ENCODE measurements around the gene MED12L. TPM values are rescaled to one million over a fixed set of nuclear protein-coding genes. Genes with fewer than 3 reads are reported as not detected.

Gene MED12L
- total RNA-seq, 4 donors from 2014 or later: 0.19 to 0.83 (median 0.41) TPM

DNA sequence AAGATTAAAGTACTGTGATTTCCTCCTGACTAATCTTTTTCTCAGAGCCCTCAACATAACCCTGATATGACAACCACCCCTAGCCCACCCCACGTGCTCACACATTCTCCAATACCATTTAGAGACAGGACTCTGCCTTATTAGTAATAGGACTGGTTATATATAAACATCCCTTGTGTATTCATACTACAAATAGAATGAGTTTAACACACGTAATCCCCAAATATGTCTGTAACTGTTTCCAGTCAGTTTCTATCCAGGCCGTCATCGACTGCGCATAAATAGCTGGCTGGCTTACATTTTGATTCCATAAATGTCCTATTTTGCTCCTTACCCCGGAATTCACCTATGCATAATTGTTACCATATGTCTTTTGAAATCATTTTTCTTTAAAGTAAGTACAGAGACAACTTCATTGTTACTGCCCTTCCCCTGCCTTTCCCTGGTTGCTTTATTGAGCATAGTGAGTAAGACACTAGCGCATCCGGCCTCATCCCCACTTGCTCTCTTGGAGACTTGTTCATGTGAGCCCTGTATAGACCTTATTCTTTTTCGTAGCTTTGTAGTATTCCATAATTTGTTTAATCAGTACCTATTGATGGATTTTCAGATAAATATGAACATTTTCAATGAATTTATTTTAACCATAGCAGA lies 196.3 kb downstream of the MED12L start:
- TF ChIP-seq POLR2AphosphoS5 (IDR thresholded peaks at IDR 0.05) (no peak), POLR2A (IDR thresholded peaks at IDR 0.05; ENCODE audit: low read depth) (no peak), EP300 (IDR thresholded peaks at IDR 0.05) (no peak)
- TF ChIP-seq, protein P1, sequence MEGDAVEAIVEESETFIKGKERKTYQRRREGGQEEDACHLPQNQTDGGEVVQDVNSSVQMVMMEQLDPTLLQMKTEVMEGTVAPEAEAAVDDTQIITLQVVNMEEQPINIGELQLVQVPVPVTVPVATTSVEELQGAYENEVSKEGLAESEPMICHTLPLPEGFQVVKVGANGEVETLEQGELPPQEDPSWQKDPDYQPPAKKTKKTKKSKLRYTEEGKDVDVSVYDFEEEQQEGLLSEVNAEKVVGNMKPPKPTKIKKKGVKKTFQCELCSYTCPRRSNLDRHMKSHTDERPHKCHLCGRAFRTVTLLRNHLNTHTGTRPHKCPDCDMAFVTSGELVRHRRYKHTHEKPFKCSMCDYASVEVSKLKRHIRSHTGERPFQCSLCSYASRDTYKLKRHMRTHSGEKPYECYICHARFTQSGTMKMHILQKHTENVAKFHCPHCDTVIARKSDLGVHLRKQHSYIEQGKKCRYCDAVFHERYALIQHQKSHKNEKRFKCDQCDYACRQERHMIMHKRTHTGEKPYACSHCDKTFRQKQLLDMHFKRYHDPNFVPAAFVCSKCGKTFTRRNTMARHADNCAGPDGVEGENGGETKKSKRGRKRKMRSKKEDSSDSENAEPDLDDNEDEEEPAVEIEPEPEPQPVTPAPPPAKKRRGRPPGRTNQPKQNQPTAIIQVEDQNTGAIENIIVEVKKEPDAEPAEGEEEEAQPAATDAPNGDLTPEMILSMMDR (IDR thresholded peaks at IDR 0.05): no peak
- Histone ChIP-seq H3K4me3 (no peak overlapping the region), H3K9me3 (no peaks in the 10 kb centered on the region), H3K27me3 (no peaks in the 10 kb centered on the region), H3K4me1 (peaks cover 0 to 45% (median 19%) of the 10 kb centered on the region in 4 donors), H3K36me3 (no peaks in the 10 kb centered on the region), H3K27ac (replicated peaks in 1 of 4) (peak overlapping the region in 2 of 4 donors; percentile 48 to 55)
- intact Hi-C loops (cut with DNase I): loop anchor here (2.0 kb wide), 1 partner anchor 113 kb away; no protein-coding TSS in a partner anchor
- WGBS: 67% methylated on average over 9 of the region's 9 CpGs
- no peak for DNase-seq (ENCODE audit: extremely low spot score)

DNA sequence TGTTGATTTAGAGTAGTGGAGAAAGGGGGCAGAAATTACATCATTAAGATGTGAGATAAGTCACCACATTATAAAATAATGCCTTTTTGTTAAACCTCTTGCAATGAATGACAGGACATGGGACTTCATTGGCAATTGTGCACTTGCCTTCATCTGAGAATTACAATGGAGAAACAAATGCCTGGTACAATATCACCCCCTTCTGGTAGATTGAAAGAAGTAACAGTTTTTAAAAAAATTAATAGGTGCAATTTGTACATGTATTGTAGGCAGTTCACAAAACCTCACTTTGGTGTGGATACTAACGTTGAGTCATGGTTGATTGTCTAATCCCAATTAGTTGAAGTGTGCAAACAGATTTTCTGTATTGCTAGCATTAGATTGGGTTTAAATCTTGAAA lies 197.5 kb downstream of the MED12L start:
- Histone ChIP-seq H3K9me3 (no peaks in the 10 kb centered on the region), H3K4me3 (no peak overlapping the region), H3K36me3 (no peaks in the 10 kb centered on the region), H3K4me1 (peaks cover 0 to 45% (median 19%) of the 10 kb centered on the region in 4 donors), H3K27ac (replicated peaks in 1 of 4) (peak overlapping the region in 1 of 4 donors; percentile 55), H3K27me3 (no peaks in the 10 kb centered on the region)
- no peak for DNase-seq (ENCODE audit: extremely low spot score)
- 0% methylated on average over 1 of the region's 1 CpG for WGBS
- TF ChIP-seq POLR2AphosphoS5 (IDR thresholded peaks at IDR 0.05) (no peak), POLR2A (IDR thresholded peaks at IDR 0.05; ENCODE audit: low read depth) (no peak)
- TF ChIP-seq, protein P1 (IDR thresholded peaks at IDR 0.05): peak; percentile 62 to 72 (median 66)
- intact Hi-C loops (cut with DNase I): loop anchor here (1.0 to 2.0 kb wide), 2 partner anchors 56 to 114 kb away; no protein-coding TSS in a partner anchor

DNA sequence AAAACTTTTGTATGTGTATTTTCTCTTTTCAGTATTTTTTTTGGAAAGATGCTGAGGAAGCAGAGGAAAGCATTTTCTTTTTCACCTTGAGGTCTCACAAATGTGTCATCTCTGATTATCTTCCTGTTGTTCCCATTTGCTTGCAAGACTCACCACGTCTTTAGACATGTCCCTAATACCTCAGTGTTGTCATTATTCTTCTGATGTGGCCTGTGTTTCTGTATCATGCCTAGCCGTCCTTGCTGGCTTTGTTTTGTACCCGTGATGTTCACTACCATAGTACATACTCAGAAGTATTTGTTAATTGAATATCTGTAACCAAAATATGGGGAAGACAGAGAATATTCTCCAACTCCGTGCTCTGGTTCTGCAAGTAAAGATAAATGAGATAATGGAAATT lies 197.9 kb downstream of the MED12L start:
- WGBS: 56% methylated on average over 4 of the region's 4 CpGs
- peak overlapping the region in 3 of 4 donors; percentile 24 to 48 (median 43) for H3K27ac ChIP-seq (replicated peaks in 1 of 4)
- no peak for DNase-seq (ENCODE audit: extremely low spot score)

GRCh38 chr3:151283907-151284461 lies 198.5 kb downstream of the MED12L start:
- Histone ChIP-seq H3K4me1 (peaks cover 0 to 37% (median 19%) of the 10 kb centered on the region in 4 donors), H3K36me3 (no peaks in the 10 kb centered on the region), H3K4me3 (no peak overlapping the region), H3K9me3 (no peaks in the 10 kb centered on the region), H3K27me3 (no peaks in the 10 kb centered on the region), H3K27ac (replicated peaks in 1 of 4) (peak overlapping the region in 3 of 4 donors; percentile 24 to 48 (median 43))
- no peak for DNase-seq (ENCODE audit: extremely low spot score)
- intact Hi-C loops (cut with DNase I): loop anchor here (1.0 to 2.0 kb wide), 2 partner anchors 57 to 115 kb away; no protein-coding TSS in a partner anchor
- TF ChIP-seq POLR2AphosphoS5 (IDR thresholded peaks at IDR 0.05): no peak
- TF ChIP-seq, protein P1 (IDR thresholded peaks at IDR 0.05): no peak
- TF ChIP-seq POLR2A (IDR thresholded peaks at IDR 0.05; ENCODE audit: low read depth): no peak
- TF ChIP-seq EP300 (IDR thresholded peaks at IDR 0.05): no peak
- 42% methylated on average over 5 of the region's 5 CpGs for WGBS

More for the DNA sequence above, 197.9 kb downstream of the MED12L start:
- no peak overlapping the region for H3K4me3 ChIP-seq
- H3K9me3 ChIP-seq: no peaks in the 10 kb centered on the region
- H3K4me1 ChIP-seq: peaks cover 0 to 43% (median 19%) of the 10 kb centered on the region in 4 donors
- intact Hi-C loops (cut with DNase I): loop anchor here (1.0 to 2.0 kb wide), 2 partner anchors 56 to 115 kb away; no protein-coding TSS in a partner anchor
- no peaks in the 10 kb centered on the region for H3K27me3 ChIP-seq
- TF ChIP-seq POLR2AphosphoS5 (IDR thresholded peaks at IDR 0.05) (no peak), POLR2A (IDR thresholded peaks at IDR 0.05; ENCODE audit: low read depth) (no peak), EP300 (IDR thresholded peaks at IDR 0.05) (no peak)
- TF ChIP-seq, protein P1 (IDR thresholded peaks at IDR 0.05): no peak
- H3K36me3 ChIP-seq: no peaks in the 10 kb centered on the region
